Left cardiac atrium (tissue), 4 donors: ENCODE measurements around the gene PSD. TPM values are rescaled to one million over a fixed set of nuclear protein-coding genes. Genes with fewer than 3 reads are reported as not detected.

Source experiments
- ATAC-seq, 2 donors: fragments of 200-7000 bp; cut with Tn5 transposase; one replicate each; pipeline ENCODE4 v1.9.1; 2020; ENCODE audit warnings: mild to moderate bottlenecking in 2 of 2, moderate library complexity in 2 of 2
- DNase-seq: peaks from one replicate; pipeline ENCODE4 v3.0.0-alpha.2; 2020
- intact Hi-C, 2 donors: fragments of 100-400 bp; cut with DNase I; formaldehyde crosslinking; loops; one replicate each; pipeline versions ENCODE4 v1.14.1 to v1.15.1; 2022 to 2023
- total RNA-seq, 2 donors: library from RNA; stranded (reverse); fragmentation: NEBNext Ultra II Directional; extraction: Animal tissue kit (Norgen Biotek cat#: 25700); gene quantifications; one replicate each; pipeline ENCODE4 v1.2.1, GENCODE V29; 2021
- donor health status: DM: no; HTN: yes; CAD: no.
- donor health status: DM: no; HTN: yes; CAD: no; lungs with severe emphysema.
- donor health status: DM: yes; HTN: yes; CAD: no.
- donor health status: Dilated cardiomyopathy.

Gene PSD
- total RNA-seq, 2 donors from 2014 or later: 2.3 to 3.4 TPM

DNA sequence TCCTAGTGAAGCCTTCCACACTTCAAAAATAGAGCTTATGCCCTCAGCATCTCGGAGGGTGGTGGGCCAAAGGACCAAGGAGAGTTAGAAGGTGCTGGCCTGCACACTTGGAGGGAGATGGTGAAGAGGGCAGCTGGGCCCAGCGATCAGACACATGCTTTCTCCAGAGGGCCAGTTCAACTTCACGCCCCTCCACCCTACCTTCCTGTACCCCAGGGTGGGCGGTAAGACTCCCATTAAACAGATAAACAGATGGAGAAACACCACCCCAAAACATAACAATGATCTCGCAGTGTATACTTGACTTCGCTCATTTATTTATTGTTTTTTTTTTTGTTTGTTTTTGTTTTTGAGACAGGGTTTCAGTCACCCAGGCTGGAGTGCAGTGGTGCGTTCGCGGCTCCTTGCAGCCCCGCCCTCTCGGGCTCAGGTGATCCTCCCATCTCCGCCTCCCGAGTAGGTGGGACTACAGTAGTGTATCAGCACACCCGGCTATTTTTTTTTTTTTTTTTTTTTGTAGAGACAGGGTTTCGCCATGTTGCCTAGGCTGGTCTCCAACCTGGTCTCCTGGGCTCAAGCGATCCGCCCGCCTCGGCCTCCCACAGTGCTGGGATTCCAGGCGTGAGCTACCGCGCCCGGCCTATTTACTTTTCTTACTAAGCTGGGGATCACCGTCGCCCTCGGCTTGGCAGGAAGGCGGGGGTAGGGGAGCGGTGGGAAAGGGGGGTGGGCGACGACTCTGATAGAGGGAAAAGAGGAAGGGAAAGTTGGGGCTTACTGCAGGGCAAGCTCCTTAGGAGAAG is 30.9 kb upstream of the PSD start:
- ATAC-seq (peak; percentile 72 to 75), DNase-seq (peak; percentile 79)
- intact Hi-C loops: no loop called here

- no peak for ATAC-seq
- intact Hi-C loops: no loop called here
- no peak for DNase-seq
These were observed 26.3 kb upstream of the PSD start for GRCh38 chr10:102444851-102445250.

- DNase-seq (no peak), ATAC-seq (no peak)
- intact Hi-C loops: no loop called here
These were observed 19.8 kb upstream of the PSD start for GRCh38 chr10:102438374-102438773.

GRCh38 chr10:102437515-102437914 is 18.9 kb upstream of the PSD start:
- intact Hi-C loops: no loop called here
- ATAC-seq (no peak), DNase-seq (no peak)

- intact Hi-C loops: no loop called here
These were observed 17.7 kb upstream of the PSD start for GRCh38 chr10:102436312-102436711.

DNA sequence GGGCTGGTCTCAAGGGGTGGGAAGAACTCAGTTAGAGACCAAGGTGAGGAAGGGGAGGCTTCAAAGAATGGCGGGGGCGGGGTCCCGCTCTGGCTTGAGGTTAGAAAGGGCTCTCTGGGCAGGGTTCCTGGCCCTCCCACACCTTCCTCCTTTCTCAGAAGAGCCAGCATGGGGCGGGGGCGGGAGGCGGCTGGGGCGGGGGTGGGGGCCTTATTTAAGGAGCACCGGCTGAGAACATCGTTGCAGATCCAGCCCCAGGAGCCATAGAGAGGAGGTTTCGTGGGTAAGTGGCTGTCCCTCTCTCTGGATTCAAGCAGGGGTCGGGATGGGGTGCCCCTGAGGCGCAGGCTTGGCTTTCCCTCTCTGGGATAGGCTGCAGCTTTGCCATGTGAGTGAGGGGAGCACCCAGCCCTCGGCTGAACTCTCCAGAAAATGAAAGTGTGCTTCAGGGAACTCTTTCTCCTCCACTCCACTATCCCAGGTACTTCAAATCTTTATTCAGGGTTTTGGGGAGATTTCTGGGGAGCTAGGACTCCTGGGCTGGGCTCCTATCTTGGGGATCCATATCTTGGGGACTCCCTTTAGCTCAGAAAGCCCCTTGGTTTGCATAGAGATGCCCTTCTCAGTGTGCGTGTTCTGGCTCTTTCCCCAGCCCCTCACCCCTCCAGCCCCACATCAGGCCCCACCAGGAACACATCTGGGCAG is 17.1 kb upstream of the PSD start:
- intact Hi-C loops: no loop called here
- peak in 1 of 2 donors; percentile 3 for ATAC-seq
- peak; percentile 53 for DNase-seq

More at GRCh38 chr10:102436312-102436711, 17.7 kb upstream of the PSD start:
- ATAC-seq (no peak), DNase-seq (no peak)

DNA sequence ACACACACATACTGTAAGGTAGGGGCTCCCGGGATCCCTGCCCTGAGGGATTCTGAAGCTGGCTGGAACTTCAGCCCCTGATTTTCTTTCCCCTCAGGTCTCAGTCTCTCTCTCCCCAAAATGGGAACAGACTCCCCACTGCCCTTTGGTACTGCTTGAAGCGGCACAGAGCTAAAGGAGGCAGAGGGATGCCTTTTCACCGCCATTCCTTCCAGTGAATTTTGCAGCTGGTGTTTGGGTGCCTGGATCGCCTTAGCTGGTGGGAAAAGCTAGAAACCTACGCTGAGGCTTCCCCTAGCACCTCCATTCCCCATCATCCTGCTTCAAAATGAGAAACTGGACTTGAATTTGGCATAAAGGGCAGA is 16.5 kb upstream of the PSD start:
- ATAC-seq (no peak), DNase-seq (no peak)
- intact Hi-C loops: no loop called here

- ATAC-seq (peak in 1 of 2 donors; percentile 26), DNase-seq (no peak)
- intact Hi-C loops: no loop called here
These were observed 16.0 kb upstream of the PSD start for GRCh38 chr10:102434394-102435132.

GRCh38 chr10:102433619-102434046 is 15.0 kb upstream of the PSD start:
- DNase-seq (no peak), ATAC-seq (no peak)
- intact Hi-C loops: no loop called here

DNA sequence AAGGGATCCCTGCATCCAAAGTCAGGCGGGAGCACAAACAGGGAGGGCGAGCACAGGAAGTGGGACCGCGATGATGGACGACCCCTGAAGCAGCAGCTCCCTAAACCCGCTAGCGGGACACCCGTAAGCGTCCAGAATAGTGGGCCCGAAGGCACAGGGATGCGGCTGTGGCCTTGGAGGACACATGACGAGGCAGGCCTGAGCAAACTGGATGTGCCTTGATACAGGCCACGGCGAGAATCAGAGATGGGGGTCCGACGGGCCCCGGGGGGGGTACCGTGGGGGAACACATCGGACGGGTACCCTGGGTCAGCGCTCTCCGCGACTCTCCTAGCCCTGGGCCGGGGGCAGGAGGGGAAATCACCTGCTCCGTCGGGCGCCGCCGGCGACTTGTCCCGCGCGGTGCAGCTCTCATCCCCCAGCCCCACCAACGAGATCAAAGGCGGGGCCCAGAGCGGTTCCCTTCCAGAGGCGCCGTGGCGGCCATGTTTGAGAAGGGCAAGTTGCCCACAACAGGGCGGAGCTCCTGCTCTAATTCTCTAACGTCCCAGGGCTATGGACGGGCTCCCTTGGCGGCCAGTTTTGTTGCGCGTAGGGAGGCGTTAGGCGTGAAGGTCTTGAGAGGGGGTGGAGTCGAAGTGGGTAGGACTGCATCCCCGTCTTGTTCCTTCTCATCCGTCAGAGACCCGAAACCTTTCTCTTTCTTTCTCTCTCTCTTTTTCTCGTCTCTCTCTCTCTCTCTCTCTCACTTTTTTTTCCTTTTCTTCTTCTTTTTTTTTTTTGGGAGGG is 13.8 kb upstream of the PSD start, which contains the start of gene CUEDC2:
CUEDC2 (minus strand) TSS at position 413 of the 789 bp plus-strand sequence. CDS start 7,386 bp downstream, outside the sequence.
- intact Hi-C loops: no loop called here
- peak; percentile 96 for DNase-seq
- peak; percentile 95 to 97 for ATAC-seq

DNA sequence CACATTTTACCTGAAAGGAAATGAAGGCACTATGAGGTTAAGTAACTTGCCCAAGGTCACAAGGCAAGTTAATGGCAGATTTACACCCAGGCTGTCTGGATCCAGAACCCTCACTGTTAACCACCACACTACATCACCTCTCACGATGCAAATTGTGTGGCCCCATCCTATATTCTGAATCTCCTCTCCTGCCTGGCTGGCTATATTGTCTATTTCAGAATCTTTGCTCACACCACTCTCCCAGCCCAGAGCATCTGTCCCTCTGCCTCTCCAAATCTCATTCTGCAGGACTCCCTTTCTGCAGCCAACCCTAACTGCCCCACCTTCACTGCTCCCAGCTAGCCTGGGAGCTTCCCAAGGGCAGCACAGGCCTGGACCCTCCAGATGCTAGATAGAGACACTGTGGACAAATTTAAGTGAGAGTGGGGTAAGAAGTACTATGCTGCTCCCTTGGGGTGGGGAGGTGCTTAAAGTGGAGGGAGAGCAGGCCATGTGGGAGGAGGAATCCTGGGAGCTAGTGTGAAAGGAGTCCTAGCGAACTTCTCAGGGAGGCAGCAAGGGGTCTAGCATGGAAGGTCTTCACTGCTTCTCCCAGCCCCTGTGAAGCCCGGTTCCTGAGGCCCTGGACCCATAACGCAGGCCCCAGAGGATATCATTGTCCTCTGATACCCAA is 13.0 kb upstream of the PSD start:
- intact Hi-C loops: no loop called here
- peak; percentile 3 to 23 for ATAC-seq
- no peak for DNase-seq

DNA sequence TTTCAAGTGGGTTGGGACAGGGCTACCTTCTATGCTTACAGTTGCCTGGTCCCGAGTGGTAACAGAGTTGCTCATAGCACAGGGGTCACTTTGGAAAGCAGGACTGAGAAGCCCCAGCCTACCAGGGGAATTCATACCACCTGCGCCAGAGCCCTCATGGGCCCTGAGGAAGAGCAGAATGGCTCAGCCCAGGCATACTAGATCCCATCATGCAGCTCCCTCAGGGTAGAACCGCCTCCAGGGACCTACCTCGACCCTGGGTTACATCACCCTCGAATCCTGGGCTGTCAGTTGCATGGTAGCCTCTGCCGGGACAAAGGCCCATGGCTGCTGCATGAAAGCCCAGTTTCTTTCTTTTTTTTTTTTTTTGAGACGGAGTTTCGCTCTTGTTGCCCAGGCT is 10.9 kb upstream of the PSD start:
- DNase-seq (no peak), ATAC-seq (no peak)
- intact Hi-C loops: no loop called here

DNA sequence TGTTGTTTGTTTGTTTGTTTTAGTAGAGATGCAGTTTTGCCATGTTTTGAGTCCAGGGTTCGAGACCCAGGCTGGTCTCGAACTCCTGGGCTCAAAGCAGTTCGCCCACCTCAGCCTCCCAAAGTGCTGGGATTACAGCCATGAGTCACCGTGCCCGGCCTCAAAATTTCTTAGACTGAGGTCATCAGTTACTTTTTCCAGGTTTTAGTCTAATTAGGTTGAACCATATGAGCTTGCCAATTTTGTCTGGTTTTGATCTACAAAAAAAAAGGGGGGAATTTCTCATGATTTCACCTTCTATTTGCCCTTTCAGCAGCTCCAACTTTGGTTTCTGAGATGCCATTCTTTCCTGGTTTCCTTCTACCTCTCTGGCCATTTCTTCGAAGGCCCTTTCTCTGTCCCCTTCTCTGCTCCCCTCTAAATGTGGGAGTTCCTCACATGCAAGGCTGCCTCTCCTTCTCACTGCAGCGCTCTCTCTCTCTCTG is 8.3 kb upstream of the PSD start:
- DNase-seq (no peak), ATAC-seq (no peak)
- intact Hi-C loops: no loop called here

- intact Hi-C loops: no loop called here
- no peak for DNase-seq
- ATAC-seq: no peak
These were observed 6.9 kb upstream of the PSD start for GRCh38 chr10:102425444-102425843.

- DNase-seq: no peak
- no peak for ATAC-seq
- intact Hi-C loops: no loop called here
These were observed 6.3 kb upstream of the PSD start for GRCh38 chr10:102424916-102425315.

DNA sequence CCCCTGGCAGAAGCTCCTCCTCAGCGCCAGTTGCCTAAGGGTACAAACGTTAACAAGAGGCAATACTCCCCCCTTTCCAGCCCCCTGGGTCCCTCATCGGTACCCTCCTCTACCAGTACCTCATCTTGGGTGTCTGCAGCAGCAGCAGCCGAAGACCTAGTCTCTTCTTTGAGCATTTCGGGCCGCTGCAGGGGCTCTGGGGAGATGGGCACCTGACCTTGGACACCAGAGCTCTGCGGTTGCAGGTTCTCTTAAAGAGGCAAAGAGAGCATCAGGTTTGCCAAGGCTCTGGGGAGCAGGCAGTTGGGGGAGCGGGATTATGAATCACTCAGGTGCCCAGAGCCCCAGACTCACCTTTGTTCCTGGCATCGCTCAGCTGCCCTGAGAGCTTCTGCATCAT is 5.6 kb upstream of the PSD start:
- DNase-seq (no peak), ATAC-seq (no peak)
- intact Hi-C loops: no loop called here

- DNase-seq (no peak), ATAC-seq (no peak)
- intact Hi-C loops: no loop called here
These were observed 4.9 kb upstream of the PSD start for GRCh38 chr10:102423372-102423968.

- ATAC-seq (peak; percentile 55 to 59), DNase-seq (peak; percentile 86)
- intact Hi-C loops: no loop called here
These were observed 4.1 kb upstream of the PSD start for GRCh38 chr10:102422545-102423129.
